HEK293 (cell line): Measurements from ENCODE around the gene ARHGDIB.

Experiments used
- CTCF ChIA-PET: fragments of 350-600 bp; formaldehyde crosslinking; extraction: SDS; loops from one replicate; lab custom pipeline; 2021; ENCODE audit warnings: antibody characterized with exemption; lab: Yijun Ruan, JAX
- POLR2A ChIA-PET: fragments of 300-600 bp; formaldehyde crosslinking; extraction: SDS; loops from one replicate; lab custom pipeline; 2020; ENCODE audit warnings: antibody characterized with exemption, inconsistent platforms; lab: Yijun Ruan, JAX
- H3K27ac ChIP-seq: fragments of 200-500 bp; sonication (Bioruptor generic); 2 replicates; pipeline ENCODE4 v1.5.1; 2014; ENCODE audit warnings: low read depth, low read length, control low read depth, inconsistent platforms; ENCODE audit errors: extremely low read depth
- H3K36me3 ChIP-seq, 2 experiments: fragments of 200-500 bp in 1 of 2; sonication (Bioruptor generic) in 1 of 2; 1 replicate in 1 of 2; 2 replicates in 1 of 2; pipeline ENCODE4 v1.5.1; 2014 to 2017; ENCODE audit warnings: inconsistent platforms in 2 of 2, low read length in 2 of 2; ENCODE audit not compliant: control insufficient read depth in 2 of 2, insufficient read depth in 1 of 2
- H3K4me1 ChIP-seq: fragments of 200-500 bp; sonication (Bioruptor generic); 2 replicates; pipeline ENCODE4 v1.5.1; 2014; ENCODE audit warnings: mild to moderate bottlenecking, low read length, inconsistent platforms; ENCODE audit not compliant: control insufficient read depth, insufficient read depth
- H3K4me3 ChIP-seq: 2 replicates; pipeline ENCODE4 v1.5.1; 2011; ENCODE audit warnings: low read depth, mild to moderate bottlenecking, control low read depth, low read length, moderate library complexity
- H3K9me3 ChIP-seq: fragments of 200-500 bp; sonication (Bioruptor generic); 2 replicates; pipeline ENCODE4 v1.5.1; 2014; ENCODE audit warnings: low read depth, low read length, inconsistent platforms; ENCODE audit not compliant: control insufficient read depth, insufficient read depth
- AEBP2 ChIP-seq: fragments of 450-650 bp; formaldehyde crosslinking; IDR thresholded peaks from 2 replicates; pipeline ENCODE4 v1.5.1; 2016; ENCODE audit warnings: missing biosample characterization, missing genetic modification characterization, borderline replicate concordance
- HIC1 ChIP-seq: fragments of 450-650 bp; formaldehyde crosslinking; IDR thresholded peaks from 2 replicates; pipeline ENCODE4 v1.5.1; 2016; ENCODE audit warnings: missing biosample characterization, missing genetic modification characterization
- KLF1 ChIP-seq: fragments of 450-650 bp; formaldehyde crosslinking; IDR thresholded peaks from 2 replicates; pipeline ENCODE4 v1.5.1; 2016; ENCODE audit warnings: missing biosample characterization, missing genetic modification characterization
- KLF7 ChIP-seq: fragments of 450-650 bp; formaldehyde crosslinking; IDR thresholded peaks from 2 replicates; pipeline ENCODE4 v1.5.1; 2016; ENCODE audit warnings: missing biosample characterization, missing genetic modification characterization, borderline replicate concordance
- MYNN ChIP-seq: fragments of 450-650 bp; formaldehyde crosslinking; IDR thresholded peaks from 2 replicates; pipeline ENCODE4 v1.5.1; 2016; ENCODE audit warnings: missing biosample characterization, missing genetic modification characterization, borderline replicate concordance
- SP3 ChIP-seq: fragments of 450-650 bp; formaldehyde crosslinking; IDR thresholded peaks from 2 replicates; pipeline ENCODE4 v1.5.1; 2016; ENCODE audit warnings: missing biosample characterization, missing genetic modification characterization
- TSHZ1 ChIP-seq: fragments of 450-650 bp; formaldehyde crosslinking; IDR thresholded peaks from 2 replicates; pipeline ENCODE4 v1.5.1; 2016; ENCODE audit warnings: missing biosample characterization, missing genetic modification characterization, borderline replicate concordance
- ZBTB49 ChIP-seq: fragments of 450-650 bp; formaldehyde crosslinking; IDR thresholded peaks from 2 replicates; pipeline ENCODE4 v1.5.1; 2016; ENCODE audit warnings: missing biosample characterization, missing genetic modification characterization, low read depth
- ZBTB6 ChIP-seq: fragments of 450-650 bp; formaldehyde crosslinking; IDR thresholded peaks from 2 replicates; pipeline ENCODE4 v1.5.1; 2017; ENCODE audit warnings: missing biosample characterization, missing genetic modification characterization
- ZNF121 ChIP-seq: fragments of 450-650 bp; formaldehyde crosslinking; IDR thresholded peaks from 2 replicates; pipeline ENCODE4 v1.5.1; 2016; ENCODE audit warnings: missing biosample characterization, missing genetic modification characterization
- ZNF169 ChIP-seq: fragments of 450-650 bp; formaldehyde crosslinking; IDR thresholded peaks from 2 replicates; pipeline ENCODE4 v1.5.1; 2016; ENCODE audit warnings: missing biosample characterization, missing genetic modification characterization
- ZNF184 ChIP-seq: fragments of 450-650 bp; IDR thresholded peaks from 2 replicates; pipeline ENCODE4 v1.5.1; 2018; ENCODE audit warnings: missing biosample characterization, mild to moderate bottlenecking, missing genetic modification characterization
- ZNF292 ChIP-seq: fragments of 450-650 bp; formaldehyde crosslinking; IDR thresholded peaks from 2 replicates; pipeline ENCODE4 v1.5.1; 2016; ENCODE audit warnings: low read depth, missing biosample characterization, missing genetic modification characterization, borderline replicate concordance
- ZNF37A ChIP-seq: fragments of 450-650 bp; IDR thresholded peaks from 2 replicates; pipeline ENCODE4 v1.5.1; 2018; ENCODE audit warnings: missing biosample characterization, missing genetic modification characterization
- ZNF488 ChIP-seq: fragments of 450-650 bp; formaldehyde crosslinking; IDR thresholded peaks from 2 replicates; pipeline ENCODE4 v1.5.1; 2016; ENCODE audit warnings: missing biosample characterization, missing genetic modification characterization
- ZNF549 ChIP-seq: fragments of 450-650 bp; IDR thresholded peaks from 2 replicates; pipeline ENCODE4 v1.5.1; 2018; ENCODE audit warnings: missing biosample characterization, missing genetic modification characterization, mild to moderate bottlenecking, inconsistent platforms, moderate library complexity
- ZNF560 ChIP-seq: fragments of 450-650 bp; formaldehyde crosslinking; IDR thresholded peaks from 2 replicates; pipeline ENCODE4 v1.5.1; 2017; ENCODE audit warnings: missing biosample characterization, missing genetic modification characterization, borderline replicate concordance
- ZNF645 ChIP-seq: fragments of 450-650 bp; formaldehyde crosslinking; IDR thresholded peaks from 2 replicates; pipeline ENCODE4; 2016; ENCODE audit warnings: missing biosample characterization, missing genetic modification characterization
- ZNF670 ChIP-seq: fragments of 450-650 bp; formaldehyde crosslinking; IDR thresholded peaks from 2 replicates; pipeline ENCODE4 v1.5.1; 2016; ENCODE audit warnings: missing biosample characterization, missing genetic modification characterization, low read depth
- ZNF792 ChIP-seq: fragments of 450-650 bp; formaldehyde crosslinking; IDR thresholded peaks from 2 replicates; pipeline ENCODE4 v1.5.1; 2016; ENCODE audit warnings: missing biosample characterization, missing genetic modification characterization

The ARHGDIB gene

GRCh38 chr12:14999021-14999694 lies 37.8 kb upstream of the ARHGDIB start:
- ChIA-PET CTCF (interaction anchor here (1.5 kb wide), 1 partner anchor 188 kb away, joined by 4 read pairs; no protein-coding TSS in a partner anchor), POLR2A (no interaction called here)
- H3K4me3 ChIP-seq, result no peak overlapping the region
- H3K4me1 ChIP-seq, result no peaks in the 10 kb centered on the region
- no peaks in the 10 kb centered on the region for H3K9me3 ChIP-seq
- TF ChIP-seq ZNF37A (tag by site-specific recombination), result no peak
- no peak for TF ChIP-seq ZNF184 (tag by site-specific recombination)
- no peak for TF ChIP-seq ZNF645 (tag by site-specific recombination)
- no peak for TF ChIP-seq HIC1
- no peak for TF ChIP-seq ZNF560 (tag by site-specific recombination)
- no peak for TF ChIP-seq AEBP2 (tag by site-specific recombination)
- TF ChIP-seq MYNN (tag by site-specific recombination), result no peak
- TF ChIP-seq ZNF169 (tag by site-specific recombination), result no peak
- no peak for TF ChIP-seq SP3 (tag by site-specific recombination)
- no peak for TF ChIP-seq ZBTB49 (tag by site-specific recombination)
- TF ChIP-seq KLF7 (tag by site-specific recombination), result no peak
- no peak for TF ChIP-seq ZBTB6
- TF ChIP-seq ZNF488 (tag by site-specific recombination), result no peak
- TF ChIP-seq ZNF292, result no peak
- no peak for TF ChIP-seq ZNF670 (tag by site-specific recombination)
- no peak for TF ChIP-seq ZNF792
- no peak for TF ChIP-seq KLF1 (tag by site-specific recombination)
- TF ChIP-seq TSHZ1 (tag by site-specific recombination), result no peak
- TF ChIP-seq ZNF121 (tag by site-specific recombination), result no peak
- no peak for TF ChIP-seq ZNF549
- H3K36me3 ChIP-seq, result no peaks in the 10 kb centered on the region
- no peak overlapping the region for H3K27ac ChIP-seq
